Right lobe of liver (tissue), 6 donors: ENCODE results near the gene DCLRE1B. TPM values are rescaled to one million over a fixed set of nuclear protein-coding genes. Genes with fewer than 3 reads are reported as not detected.

Source experiments
- ATAC-seq, 4 donors: fragments of 200-7000 bp; cut with Tn5 transposase; one replicate each; pipeline ENCODE4 v1.9.1; 2020; ENCODE audit warnings: mild to moderate bottlenecking in 4 of 4, moderate library complexity in 4 of 4
- DNase-seq, 3 donors: peaks; one replicate each; pipeline ENCODE4 v3.0.0-alpha.2; 2020
- H3K27ac ChIP-seq, 3 donors: fragments of 200-600 bp; one replicate each; pipeline ENCODE4 v1.8.0; 2022
- H3K27me3 ChIP-seq, 2 donors: fragments of 200-600 bp; one replicate each; pipeline ENCODE4 v1.8.0; 2022
- H3K36me3 ChIP-seq, 4 donors: fragments of 200-600 bp; sonication (generic) in 1 of 4; one replicate each; pipeline versions ENCODE4 v1.5.1 to v1.8.0; 2017 to 2022; ENCODE audit warnings: control low read depth in 1 of 4
- H3K4me1 ChIP-seq, 4 donors: fragments of 200-600 bp; sonication (generic) in 1 of 4; one replicate each; pipeline versions ENCODE4 v1.5.1 to v1.8.0; 2017 to 2022; ENCODE audit warnings: control low read depth in 1 of 4
- H3K4me3 ChIP-seq, 3 donors: fragments of 200-600 bp; one replicate each; pipeline ENCODE4 v1.8.0; 2022
- H3K9me3 ChIP-seq, 4 donors: fragments of 200-600 bp; sonication (generic) in 1 of 4; one replicate each; pipeline versions ENCODE4 v1.5.1 to v1.8.0; 2017 to 2022; ENCODE audit warnings: control low read depth in 1 of 4
- POLR2A ChIP-seq: fragments of 450-650 bp; IDR thresholded peaks from one replicate; pipeline ENCODE4 v1.6.1; 2017; ENCODE audit warnings: antibody characterized with exemption, mild to moderate bottlenecking
- WGBS: methylation state at CpG from one replicate; pipeline ENCODE4 v1.1.6; 2018; ENCODE audit warnings: low coverage, low lambda C conversion rate; ENCODE audit not compliant: insufficient coverage; ENCODE audit errors: missing lambda C conversion rate; 5-methylcytosine and 5-hydroxymethylcytosine counted together
- intact Hi-C, 2 donors: fragments of 100-400 bp; cut with DNase I; formaldehyde crosslinking; loops; one replicate each; pipeline versions ENCODE4 v1.11.2 to v1.14.1; 2022
- total RNA-seq, 6 experiments: library from RNA; depleted of rRNA in 2 of 6; stranded (reverse); fragments of >200 nt in 2 of 6; fragmentation: NEBNext Ultra II Directional in 3 of 6; extraction: Animal tissue kit (Norgen Biotek cat#: 25700) in 3 of 6; gene quantifications; one replicate each; pipeline versions ENCODE4 v1.1.0 to v1.2.4, GENCODE V29; 2016 to 2023
- TF ChIP-seq, protein P1 (sequence below), 4 donors: fragments of 200-600 bp in 3 of 4; fragments of 450-650 bp in 1 of 4; IDR thresholded peaks; one replicate each; pipeline versions ENCODE4 v1.5.1 to v1.8.0; 2016 to 2022; ENCODE audit warnings: antibody characterized with exemption in 4 of 4, mild to moderate bottlenecking in 2 of 4
- donor health status: DM: no; HTN: yes; CAD: no.
- donor health status: DM: no; HTN: no; CAD: no.
- donor health status: DM: no; HTN: no; CAD: no.
- donor health status: DM: no; HTN: yes; CAD: no.
- donor health status: DM: no; HTN: yes; CAD: no.

The DCLRE1B gene
- total RNA-seq, 6 experiments from 2014 or later: 1.6 to 3.3 (median 1.9) TPM

DNA sequence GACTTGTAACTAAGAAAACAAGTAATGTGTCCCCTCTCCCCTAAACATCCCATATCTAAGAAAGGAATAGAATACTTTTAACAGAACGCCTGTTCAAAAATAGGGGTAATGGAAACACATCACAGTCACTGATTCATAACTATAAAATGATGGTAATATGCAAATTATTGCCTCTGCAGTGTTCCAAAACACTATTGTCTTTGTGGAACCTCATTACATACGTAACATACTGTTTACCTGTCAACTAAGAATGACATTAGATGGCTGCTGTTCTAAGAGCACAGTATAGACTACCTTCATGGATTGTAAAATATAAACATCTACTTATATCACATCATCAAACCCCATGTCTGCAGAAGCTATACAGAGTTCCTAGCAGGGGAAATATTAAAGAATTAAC lies 14.3 kb upstream of the DCLRE1B start:
- H3K4me1 ChIP-seq: no peaks in the 10 kb centered on the region
- WGBS: 59% methylated on average over 2 of the region's 2 CpGs
- no peaks in the 10 kb centered on the region for H3K27me3 ChIP-seq
- intact Hi-C loops: no loop called here
- ATAC-seq: no peak
- TF ChIP-seq, protein P1, sequence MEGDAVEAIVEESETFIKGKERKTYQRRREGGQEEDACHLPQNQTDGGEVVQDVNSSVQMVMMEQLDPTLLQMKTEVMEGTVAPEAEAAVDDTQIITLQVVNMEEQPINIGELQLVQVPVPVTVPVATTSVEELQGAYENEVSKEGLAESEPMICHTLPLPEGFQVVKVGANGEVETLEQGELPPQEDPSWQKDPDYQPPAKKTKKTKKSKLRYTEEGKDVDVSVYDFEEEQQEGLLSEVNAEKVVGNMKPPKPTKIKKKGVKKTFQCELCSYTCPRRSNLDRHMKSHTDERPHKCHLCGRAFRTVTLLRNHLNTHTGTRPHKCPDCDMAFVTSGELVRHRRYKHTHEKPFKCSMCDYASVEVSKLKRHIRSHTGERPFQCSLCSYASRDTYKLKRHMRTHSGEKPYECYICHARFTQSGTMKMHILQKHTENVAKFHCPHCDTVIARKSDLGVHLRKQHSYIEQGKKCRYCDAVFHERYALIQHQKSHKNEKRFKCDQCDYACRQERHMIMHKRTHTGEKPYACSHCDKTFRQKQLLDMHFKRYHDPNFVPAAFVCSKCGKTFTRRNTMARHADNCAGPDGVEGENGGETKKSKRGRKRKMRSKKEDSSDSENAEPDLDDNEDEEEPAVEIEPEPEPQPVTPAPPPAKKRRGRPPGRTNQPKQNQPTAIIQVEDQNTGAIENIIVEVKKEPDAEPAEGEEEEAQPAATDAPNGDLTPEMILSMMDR (IDR thresholded peaks at IDR 0.05): no peak
- TF ChIP-seq POLR2A: no peak
- H3K9me3 ChIP-seq: no peaks in the 10 kb centered on the region
- DNase-seq: no peak
- no peak overlapping the region for H3K4me3 ChIP-seq
- H3K36me3 ChIP-seq: peaks cover 0 to 9% (median 5%) of the 10 kb centered on the region in 4 donors
- no peak overlapping the region for H3K27ac ChIP-seq

DNA sequence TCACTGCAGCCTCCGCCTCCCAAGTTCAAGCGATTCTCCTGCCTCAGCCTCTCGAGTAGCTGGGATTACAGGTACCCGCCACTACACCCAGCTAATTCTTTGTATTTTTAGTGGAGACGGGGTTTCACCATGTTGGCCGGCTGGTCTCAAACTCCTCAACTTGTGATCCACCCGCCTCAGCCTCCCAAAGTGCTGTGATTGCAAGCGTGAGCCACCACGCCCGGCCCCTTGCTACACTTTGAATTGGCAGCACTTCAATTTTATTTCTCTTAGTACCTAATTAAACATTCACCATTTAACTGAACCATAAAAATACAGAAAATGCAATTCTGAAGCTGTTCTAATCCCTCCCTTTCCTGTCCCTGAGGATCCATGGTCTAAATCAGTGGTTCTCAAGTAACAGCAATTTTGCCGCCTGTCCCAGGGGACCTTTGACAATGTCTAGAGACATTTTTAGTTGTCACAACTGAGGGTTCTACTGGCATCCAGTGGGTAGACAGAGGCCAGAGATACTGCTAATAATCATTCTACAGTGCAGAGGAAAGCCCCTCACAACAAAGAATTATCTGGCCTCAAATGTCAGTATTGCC lies 13.4 kb upstream of the DCLRE1B start:
- WGBS: 92% methylated on average over 8 of the region's 11 CpGs
- Histone ChIP-seq H3K36me3 (peaks cover 0 to 12% (median 5%) of the 10 kb centered on the region in 4 donors), H3K4me1 (no peaks in the 10 kb centered on the region), H3K27me3 (no peaks in the 10 kb centered on the region), H3K27ac (no peak overlapping the region), H3K9me3 (no peaks in the 10 kb centered on the region), H3K4me3 (no peak overlapping the region)
- intact Hi-C loops: no loop called here
- no peak for ATAC-seq
- DNase-seq: no peak
- TF ChIP-seq, protein P1 (IDR thresholded peaks at IDR 0.05): no peak
- no peak for TF ChIP-seq POLR2A

DNA sequence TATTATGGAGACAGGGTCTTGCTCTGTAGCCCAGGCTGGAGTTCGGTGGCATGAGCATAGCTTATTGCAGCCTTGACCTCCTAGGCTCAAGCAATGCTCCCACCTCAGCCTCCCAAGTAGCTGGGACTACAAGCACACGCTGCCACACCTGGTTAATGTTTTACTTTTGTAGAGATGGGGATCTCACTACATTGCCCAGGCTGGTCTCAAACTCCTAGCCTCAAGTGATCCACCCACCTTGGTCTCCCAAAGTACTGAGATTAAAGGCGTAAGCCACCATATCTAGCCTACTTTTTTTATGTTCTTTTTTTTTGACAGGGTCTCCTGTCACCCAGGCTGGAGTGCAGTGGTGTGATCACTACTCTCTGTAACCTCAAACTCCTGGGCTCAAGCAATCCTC lies 11.9 kb upstream of the DCLRE1B start:
- Histone ChIP-seq H3K4me1 (no peaks in the 10 kb centered on the region), H3K9me3 (no peaks in the 10 kb centered on the region), H3K4me3 (no peak overlapping the region), H3K27me3 (no peaks in the 10 kb centered on the region), H3K36me3 (peaks cover 0 to 23% (median 5%) of the 10 kb centered on the region in 4 donors), H3K27ac (no peak overlapping the region)
- no peak for TF ChIP-seq POLR2A
- TF ChIP-seq, protein P1 (IDR thresholded peaks at IDR 0.05): no peak
- no peak for DNase-seq
- intact Hi-C loops: no loop called here
- ATAC-seq: no peak
- 71% methylated on average over 1 of the region's 3 CpGs for WGBS

- Histone ChIP-seq H3K27me3 (no peaks in the 10 kb centered on the region), H3K9me3 (no peaks in the 10 kb centered on the region), H3K36me3 (peaks cover 0 to 32% (median 5%) of the 10 kb centered on the region in 4 donors), H3K4me3 (no peak overlapping the region), H3K27ac (no peak overlapping the region), H3K4me1 (no peaks in the 10 kb centered on the region)
- WGBS: 96% methylated on average over 6 of the region's 6 CpGs
- TF ChIP-seq POLR2A: no peak
- TF ChIP-seq, protein P1 (IDR thresholded peaks at IDR 0.05): no peak
- no peak for ATAC-seq
- DNase-seq: no peak
- intact Hi-C loops: no loop called here
Observed at GRCh38 chr1:113895098-113895497, 10.0 kb upstream of the DCLRE1B start.
